OCI-LY7 (cell line): ENCODE measurements around the gene PRKG1.

Experiments
- CTCF ChIP-seq: fragments of 200-600 bp; sonication (generic); conservative IDR thresholded peaks from 2 replicates; pipeline ENCODE4 v1.5.1; 2014; ENCODE audit warnings: mild to moderate bottlenecking, antibody characterized with exemption, low read length, moderate library complexity, mixed read lengths
- EZH2phosphoT487 ChIP-seq: fragments of 200-600 bp; sonication (generic); IDR thresholded peaks from 2 replicates; pipeline ENCODE4 v1.6.1; 2018; ENCODE audit warnings: low read depth, borderline replicate concordance, mild to moderate bottlenecking, mixed run types, antibody characterized with exemption, low read length, moderate library complexity, mixed read lengths

- TF ChIP-seq CTCF (no peak), EZH2phosphoT487 (no peak)
Observed at GRCh38 chr10:51180141-51180540, 105.9 kb downstream of the PRKG1 start.
